Measurements from ENCODE around the gene FYN. TPM values are rescaled to one million over a fixed set of nuclear protein-coding genes. Genes with fewer than 3 reads are reported as not detected.

The FYN gene
- total and polyA plus RNA-seq, 9 of the 15 experiments (the other 6 are each of a cell fraction or from before 2014, with no cell fraction given) = 2.9 to 22.1 (median 11.4) TPM

DNA sequence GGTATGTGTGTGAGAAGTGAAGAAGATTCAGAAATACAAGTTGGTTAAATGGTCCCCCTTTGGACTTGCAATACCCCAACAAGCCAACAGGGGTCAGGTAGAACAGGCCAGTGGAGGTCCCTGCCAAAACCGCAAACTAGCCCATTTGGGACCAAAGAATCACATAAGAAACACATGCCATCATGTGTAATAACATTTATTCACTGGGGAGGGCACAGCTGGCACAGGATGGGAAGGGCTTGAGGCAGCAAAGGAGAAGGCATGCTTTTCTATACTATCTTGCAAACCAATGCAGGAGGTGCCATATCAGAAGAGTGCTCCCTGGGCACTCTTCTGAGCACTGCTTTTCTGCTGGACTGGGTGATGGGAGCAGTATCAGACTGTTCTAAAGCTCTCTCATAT is 151.5 kb downstream of the FYN start (continued):
- TF ChIP-seq, protein P1, sequence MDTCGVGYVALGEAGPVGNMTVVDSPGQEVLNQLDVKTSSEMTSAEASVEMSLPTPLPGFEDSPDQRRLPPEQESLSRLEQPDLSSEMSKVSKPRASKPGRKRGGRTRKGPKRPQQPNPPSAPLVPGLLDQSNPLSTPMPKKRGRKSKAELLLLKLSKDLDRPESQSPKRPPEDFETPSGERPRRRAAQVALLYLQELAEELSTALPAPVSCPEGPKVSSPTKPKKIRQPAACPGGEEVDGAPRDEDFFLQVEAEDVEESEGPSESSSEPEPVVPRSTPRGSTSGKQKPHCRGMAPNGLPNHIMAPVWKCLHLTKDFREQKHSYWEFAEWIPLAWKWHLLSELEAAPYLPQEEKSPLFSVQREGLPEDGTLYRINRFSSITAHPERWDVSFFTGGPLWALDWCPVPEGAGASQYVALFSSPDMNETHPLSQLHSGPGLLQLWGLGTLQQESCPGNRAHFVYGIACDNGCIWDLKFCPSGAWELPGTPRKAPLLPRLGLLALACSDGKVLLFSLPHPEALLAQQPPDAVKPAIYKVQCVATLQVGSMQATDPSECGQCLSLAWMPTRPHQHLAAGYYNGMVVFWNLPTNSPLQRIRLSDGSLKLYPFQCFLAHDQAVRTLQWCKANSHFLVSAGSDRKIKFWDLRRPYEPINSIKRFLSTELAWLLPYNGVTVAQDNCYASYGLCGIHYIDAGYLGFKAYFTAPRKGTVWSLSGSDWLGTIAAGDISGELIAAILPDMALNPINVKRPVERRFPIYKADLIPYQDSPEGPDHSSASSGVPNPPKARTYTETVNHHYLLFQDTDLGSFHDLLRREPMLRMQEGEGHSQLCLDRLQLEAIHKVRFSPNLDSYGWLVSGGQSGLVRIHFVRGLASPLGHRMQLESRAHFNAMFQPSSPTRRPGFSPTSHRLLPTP (IDR thresholded peaks at IDR 0.05; ENCODE audit: borderline replicate concordance, extremely low read depth, insufficient read length) = no peak
- TF ChIP-seq ZNF431 (CRISPR knock-in tag; IDR thresholded peaks at IDR 0.05) (no peak), SMC3 (conservative IDR thresholded peaks at IDR 0.05; ENCODE audit: insufficient read depth, low read depth, low read length) (peak; percentile 59), RBM34 (IDR thresholded peaks at IDR 0.05; ENCODE audit: borderline replicate concordance, insufficient read depth, low read length) (no peak), CREM (IDR thresholded peaks at IDR 0.05; ENCODE audit: low read depth) (no peak), BRCA1 (IDR thresholded peaks at IDR 0.05) (no peak), BRCA1 (CRISPR knock-in tag; IDR thresholded peaks at IDR 0.05) (no peak), ZNF766 (CRISPR knock-in tag; conservative IDR thresholded peaks at IDR 0.05) (no peak)
- TF ChIP-seq, protein P2, sequence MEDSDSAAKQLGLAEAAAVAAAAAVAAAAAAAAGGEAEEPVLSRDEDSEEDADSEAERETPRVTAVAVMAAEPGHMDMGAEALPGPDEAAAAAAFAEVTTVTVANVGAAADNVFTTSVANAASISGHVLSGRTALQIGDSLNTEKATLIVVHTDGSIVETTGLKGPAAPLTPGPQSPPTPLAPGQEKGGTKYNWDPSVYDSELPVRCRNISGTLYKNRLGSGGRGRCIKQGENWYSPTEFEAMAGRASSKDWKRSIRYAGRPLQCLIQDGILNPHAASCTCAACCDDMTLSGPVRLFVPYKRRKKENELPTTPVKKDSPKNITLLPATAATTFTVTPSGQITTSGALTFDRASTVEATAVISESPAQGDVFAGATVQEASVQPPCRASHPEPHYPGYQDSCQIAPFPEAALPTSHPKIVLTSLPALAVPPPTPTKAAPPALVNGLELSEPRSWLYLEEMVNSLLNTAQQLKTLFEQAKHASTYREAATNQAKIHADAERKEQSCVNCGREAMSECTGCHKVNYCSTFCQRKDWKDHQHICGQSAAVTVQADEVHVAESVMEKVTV (CRISPR knock-in tag; IDR thresholded peaks at IDR 0.05) = peak; percentile 45; the same call in 1 of the 2 replicates
- TF ChIP-seq, protein P3, sequence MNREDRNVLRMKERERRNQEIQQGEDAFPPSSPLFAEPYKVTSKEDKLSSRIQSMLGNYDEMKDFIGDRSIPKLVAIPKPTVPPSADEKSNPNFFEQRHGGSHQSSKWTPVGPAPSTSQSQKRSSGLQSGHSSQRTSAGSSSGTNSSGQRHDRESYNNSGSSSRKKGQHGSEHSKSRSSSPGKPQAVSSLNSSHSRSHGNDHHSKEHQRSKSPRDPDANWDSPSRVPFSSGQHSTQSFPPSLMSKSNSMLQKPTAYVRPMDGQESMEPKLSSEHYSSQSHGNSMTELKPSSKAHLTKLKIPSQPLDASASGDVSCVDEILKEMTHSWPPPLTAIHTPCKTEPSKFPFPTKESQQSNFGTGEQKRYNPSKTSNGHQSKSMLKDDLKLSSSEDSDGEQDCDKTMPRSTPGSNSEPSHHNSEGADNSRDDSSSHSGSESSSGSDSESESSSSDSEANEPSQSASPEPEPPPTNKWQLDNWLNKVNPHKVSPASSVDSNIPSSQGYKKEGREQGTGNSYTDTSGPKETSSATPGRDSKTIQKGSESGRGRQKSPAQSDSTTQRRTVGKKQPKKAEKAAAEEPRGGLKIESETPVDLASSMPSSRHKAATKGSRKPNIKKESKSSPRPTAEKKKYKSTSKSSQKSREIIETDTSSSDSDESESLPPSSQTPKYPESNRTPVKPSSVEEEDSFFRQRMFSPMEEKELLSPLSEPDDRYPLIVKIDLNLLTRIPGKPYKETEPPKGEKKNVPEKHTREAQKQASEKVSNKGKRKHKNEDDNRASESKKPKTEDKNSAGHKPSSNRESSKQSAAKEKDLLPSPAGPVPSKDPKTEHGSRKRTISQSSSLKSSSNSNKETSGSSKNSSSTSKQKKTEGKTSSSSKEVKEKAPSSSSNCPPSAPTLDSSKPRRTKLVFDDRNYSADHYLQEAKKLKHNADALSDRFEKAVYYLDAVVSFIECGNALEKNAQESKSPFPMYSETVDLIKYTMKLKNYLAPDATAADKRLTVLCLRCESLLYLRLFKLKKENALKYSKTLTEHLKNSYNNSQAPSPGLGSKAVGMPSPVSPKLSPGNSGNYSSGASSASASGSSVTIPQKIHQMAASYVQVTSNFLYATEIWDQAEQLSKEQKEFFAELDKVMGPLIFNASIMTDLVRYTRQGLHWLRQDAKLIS (CRISPR knock-in tag; IDR thresholded peaks at IDR 0.05) = no peak
- TF ChIP-seq, protein P4, sequence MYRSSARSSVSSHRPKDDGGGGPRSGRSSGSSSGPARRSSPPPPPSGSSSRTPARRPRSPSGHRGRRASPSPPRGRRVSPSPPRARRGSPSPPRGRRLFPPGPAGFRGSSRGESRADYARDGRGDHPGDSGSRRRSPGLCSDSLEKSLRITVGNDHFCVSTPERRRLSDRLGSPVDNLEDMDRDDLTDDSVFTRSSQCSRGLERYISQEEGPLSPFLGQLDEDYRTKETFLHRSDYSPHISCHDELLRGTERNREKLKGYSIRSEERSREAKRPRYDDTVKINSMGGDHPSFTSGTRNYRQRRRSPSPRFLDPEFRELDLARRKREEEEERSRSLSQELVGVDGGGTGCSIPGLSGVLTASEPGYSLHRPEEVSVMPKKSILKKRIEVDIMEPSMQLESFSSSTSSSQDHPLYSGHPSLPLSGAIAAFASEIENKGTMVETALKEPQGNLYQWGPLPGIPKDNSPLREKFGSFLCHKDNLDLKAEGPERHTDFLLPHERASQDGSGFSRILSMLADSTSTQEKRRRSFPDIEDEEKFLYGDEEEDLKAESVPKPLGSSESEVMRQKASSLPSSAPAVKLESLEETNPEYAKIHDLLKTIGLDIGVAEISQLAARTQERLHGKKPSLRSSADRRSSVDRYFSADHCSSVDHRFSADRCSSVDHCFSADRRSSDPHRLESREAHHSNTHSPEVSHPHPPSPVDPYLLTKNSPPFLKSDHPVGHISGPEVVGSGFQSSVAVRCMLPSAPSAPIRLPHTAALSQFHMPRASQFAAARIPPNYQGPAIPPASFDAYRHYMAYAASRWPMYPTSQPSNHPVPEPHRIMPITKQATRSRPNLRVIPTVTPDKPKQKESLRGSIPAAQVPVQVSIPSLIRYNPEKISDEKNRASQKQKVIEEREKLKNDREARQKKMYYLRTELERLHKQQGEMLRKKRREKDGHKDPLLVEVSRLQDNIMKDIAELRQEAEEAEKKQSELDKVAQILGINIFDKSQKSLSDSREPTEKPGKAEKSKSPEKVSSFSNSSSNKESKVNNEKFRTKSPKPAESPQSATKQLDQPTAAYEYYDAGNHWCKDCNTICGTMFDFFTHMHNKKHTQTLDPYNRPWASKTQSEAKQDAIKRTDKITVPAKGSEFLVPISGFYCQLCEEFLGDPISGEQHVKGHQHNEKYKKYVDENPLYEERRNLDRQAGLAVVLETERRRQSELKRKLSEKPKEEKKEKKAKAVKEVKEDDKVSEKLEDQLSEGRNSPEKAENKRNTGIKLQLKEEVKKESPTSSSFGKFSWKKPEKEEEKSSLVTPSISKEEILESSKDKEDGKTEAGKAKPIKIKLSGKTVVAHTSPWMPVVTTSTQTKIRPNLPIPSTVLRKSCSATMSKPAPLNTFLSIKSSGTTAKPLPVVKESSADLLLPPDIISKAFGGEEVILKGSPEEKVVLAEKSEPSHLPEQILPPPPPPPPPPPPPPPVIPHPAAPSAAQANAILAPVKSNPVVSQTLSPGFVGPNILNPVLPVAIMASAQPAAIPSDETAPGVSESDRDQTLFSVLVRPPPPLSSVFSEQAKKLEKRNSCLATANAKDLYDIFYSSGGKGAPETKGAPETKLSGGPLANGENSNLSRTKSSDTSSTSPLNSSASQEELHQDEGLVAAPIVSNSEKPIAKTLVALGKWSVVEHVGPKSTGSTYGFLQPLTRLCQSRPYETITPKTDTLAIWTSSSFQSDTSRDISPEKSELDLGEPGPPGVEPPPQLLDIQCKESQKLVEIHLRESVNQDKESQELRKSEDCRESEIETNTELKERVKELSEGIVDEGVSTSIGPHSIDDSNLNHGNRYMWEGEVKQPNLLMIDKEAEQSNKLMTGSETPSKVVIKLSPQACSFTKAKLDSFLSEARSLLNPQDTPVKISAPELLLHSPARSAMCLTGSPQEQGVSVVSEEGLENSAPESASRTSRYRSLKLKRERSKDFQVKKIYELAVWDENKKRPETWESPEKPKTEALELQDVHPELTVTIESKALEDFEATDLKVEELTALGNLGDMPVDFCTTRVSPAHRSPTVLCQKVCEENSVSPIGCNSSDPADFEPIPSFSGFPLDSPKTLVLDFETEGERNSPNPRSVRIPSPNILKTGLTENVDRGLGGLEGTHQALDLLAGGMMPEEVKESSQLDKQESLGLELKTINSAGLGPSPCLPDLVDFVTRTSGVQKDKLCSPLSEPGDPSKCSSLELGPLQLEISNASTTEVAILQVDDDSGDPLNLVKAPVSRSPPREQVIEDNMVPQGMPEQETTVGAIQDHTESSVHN (IDR thresholded peaks at IDR 0.05; ENCODE audit: borderline replicate concordance in 1 of 2, low read depth in 1 of 2) = no peak

All from K562 (cell line).